HepG2 (cell line): ENCODE measurements around the gene TET3. TPM values are rescaled to one million over a fixed set of nuclear protein-coding genes. Genes with fewer than 3 reads are reported as not detected.

ENCODE experiments used
- AGO2 ChIP-seq: fragments of 200-400 bp; formaldehyde crosslinking; optimal IDR thresholded peaks from 2 replicates; pipeline ENCODE3; 2017; ENCODE audit warnings: mild to moderate bottlenecking, low read depth, low read length, moderate library complexity
- ATF1 ChIP-seq: IDR thresholded peaks from 2 replicates; pipeline ENCODE4 v1.6.1; 2016; ENCODE audit warnings: mild to moderate bottlenecking, control low read depth
- HOXA5 ChIP-seq: sonication (generic); formaldehyde crosslinking; IDR thresholded peaks from 2 replicates; pipeline ENCODE4 v1.4.0; 2020; ENCODE audit warnings: missing genetic modification reagents
- IKZF1 ChIP-seq: fragments of 450-650 bp; IDR thresholded peaks from 2 replicates; pipeline ENCODE4 v1.7.1; 2016
- KMT2A ChIP-seq: sonication (generic); formaldehyde crosslinking; IDR thresholded peaks from 2 replicates; pipeline ENCODE4 v1.4.0; 2020; ENCODE audit warnings: missing genetic modification reagents
- MAF1 ChIP-seq: sonication (generic); formaldehyde crosslinking; IDR thresholded peaks from 2 replicates; pipeline ENCODE4 v1.5.0; 2020; ENCODE audit warnings: missing genetic modification reagents, borderline replicate concordance
- PAF1 ChIP-seq: IDR thresholded peaks from 2 replicates; pipeline ENCODE4 v1.6.1; 2016; ENCODE audit warnings: missing genetic modification reagents, missing compliant biosample characterization
- RARG ChIP-seq: sonication (generic); formaldehyde crosslinking; IDR thresholded peaks from 2 replicates; pipeline ENCODE4 v1.4.0; 2020; ENCODE audit warnings: low read depth, mild to moderate bottlenecking, missing genetic modification reagents
- SP2 ChIP-seq: sonication (generic); formaldehyde crosslinking; IDR thresholded peaks from 2 replicates; pipeline ENCODE4 v1.5.1; 2020; ENCODE audit warnings: mild to moderate bottlenecking, missing genetic modification reagents
- STAG1 ChIP-seq: sonication (generic); formaldehyde crosslinking; IDR thresholded peaks from 2 replicates; pipeline ENCODE4 v1.4.0; 2020; ENCODE audit warnings: missing genetic modification reagents
- XRCC5 ChIP-seq: fragments of 200-400 bp; formaldehyde crosslinking; optimal IDR thresholded peaks from 2 replicates; pipeline ENCODE3; 2017; ENCODE audit warnings: mild to moderate bottlenecking, low read length
- YY1 ChIP-seq: IDR thresholded peaks from 2 replicates; pipeline ENCODE4 v1.6.1; 2011; ENCODE audit warnings: low read length, low read depth, moderate library complexity, mild to moderate bottlenecking; ENCODE audit not compliant: insufficient read depth, insufficient replicate concordance
- ZNF205 ChIP-seq: IDR thresholded peaks from 2 replicates; pipeline ENCODE4 v1.6.1; 2018; ENCODE audit warnings: missing biosample characterization, missing genetic modification reagents
- ZNF230 ChIP-seq: sonication (generic); formaldehyde crosslinking; IDR thresholded peaks from 2 replicates; pipeline ENCODE4 v1.4.0; 2020; ENCODE audit warnings: mild to moderate bottlenecking, missing genetic modification reagents
- ZNF331 ChIP-seq: sonication (generic); formaldehyde crosslinking; IDR thresholded peaks from 2 replicates; pipeline ENCODE4 v1.4.0; 2020; ENCODE audit warnings: missing genetic modification reagents
- ZNF839 ChIP-seq: sonication (generic); formaldehyde crosslinking; IDR thresholded peaks from 2 replicates; pipeline ENCODE4 v1.4.0; 2020; ENCODE audit warnings: missing genetic modification reagents, mild to moderate bottlenecking, borderline replicate concordance
- polyA plus RNA-seq, 8 experiments: library from polyadenylated mRNA; depleted of rRNA in 3 of 8; stranded (reverse) in 7 of 8; unstranded in 1 of 8; fragments of >200 nt; fragmentation: Illumina TruSeq in 4 of 8; extraction: Trizol in 4 of 8; gene quantifications; 2 replicates each; pipeline versions ENCODE4 v1.2.1 to v1.2.3, GENCODE V29; 2011 to 2016; ENCODE audit warnings: low read depth in 4 of 8, missing spikeins in 1 of 8, mixed read lengths in 1 of 8; ENCODE audit not compliant: insufficient read depth in 1 of 8
- total RNA-seq, 5 experiments: library from RNA; depleted of rRNA; stranded (reverse); fragments of >200 nt; fragmentation: Illumina TruSeq; extraction: Trizol; gene quantifications; 2 replicates each; pipeline ENCODE4 v1.2.3, GENCODE V29; 2016; ENCODE audit warnings: low read depth in 1 of 5
- TF ChIP-seq, protein P1 (sequence below): sonication (generic); formaldehyde crosslinking; IDR thresholded peaks from 2 replicates; pipeline ENCODE4 v1.4.0; 2020; ENCODE audit warnings: mild to moderate bottlenecking, missing genetic modification reagents
- TF ChIP-seq, protein P2 (sequence below): sonication (generic); formaldehyde crosslinking; conservative IDR thresholded peaks from 2 replicates; pipeline ENCODE4 v1.4.0; 2020; ENCODE audit warnings: missing genetic modification reagents
- TF ChIP-seq, protein P3 (sequence below): sonication (generic); formaldehyde crosslinking; IDR thresholded peaks from 2 replicates; pipeline ENCODE4 v1.4.0; 2020; ENCODE audit warnings: missing genetic modification reagents, borderline replicate concordance

TET3 gene
- total and polyA plus RNA-seq, 2 of the 13 experiments (the other 11 are each of a cell fraction or from before 2014, with no cell fraction given): 4.3 to 6.8 TPM

DNA sequence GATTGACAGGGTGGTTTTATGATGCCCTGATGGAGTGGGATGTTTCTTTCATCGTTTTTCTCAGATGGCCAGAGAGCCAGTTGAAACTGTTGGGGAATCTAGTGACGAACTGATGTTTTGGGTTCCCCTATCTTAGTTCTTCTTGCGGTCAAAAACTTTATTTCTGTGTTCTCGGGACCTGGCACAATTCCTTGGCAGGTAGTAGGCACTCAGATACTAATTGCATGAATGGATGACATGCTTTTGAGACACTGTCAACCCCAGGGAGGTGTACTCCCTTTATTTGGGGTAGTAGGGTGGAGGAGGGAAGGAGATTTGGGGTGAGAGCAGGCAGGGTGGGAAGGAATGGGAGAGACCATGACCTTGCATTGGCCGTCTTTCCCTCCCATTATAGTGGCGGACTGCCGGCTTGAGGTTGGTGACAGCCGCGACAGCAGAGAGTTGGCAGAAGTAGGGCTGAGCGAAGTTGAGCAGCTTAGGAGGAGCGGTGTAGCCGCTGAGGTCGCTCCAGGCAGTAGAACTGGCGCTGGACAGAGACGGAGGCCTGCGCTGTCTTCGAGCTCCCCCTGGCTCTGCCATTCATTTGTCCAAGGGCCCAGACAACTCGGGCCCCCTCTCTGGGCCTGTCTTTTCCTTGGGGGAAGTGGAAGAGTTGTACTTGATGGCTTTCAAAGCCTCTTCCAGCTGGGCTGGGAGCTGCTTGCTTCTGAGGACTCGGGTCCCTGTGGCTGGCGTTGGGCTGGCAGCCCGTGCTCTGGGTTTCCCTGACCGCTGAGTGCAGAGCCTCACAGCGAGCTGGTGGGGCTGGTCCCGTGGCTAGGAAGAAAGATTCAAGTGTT lies 2.6 kb downstream of the TET3 start (continued):
- TF ChIP-seq ZNF205 (CRISPR knock-in tag): 0 out of 2 replicates have a peak, but pooled peaks have one; percentile 10
- TF ChIP-seq XRCC5: peak; percentile 18
- TF ChIP-seq KMT2A (CRISPR knock-in tag): no peak; the same call in 1 of the 2 replicates
- peak; percentile 52 for TF ChIP-seq STAG1
- TF ChIP-seq IKZF1: no peak
- TF ChIP-seq, protein P1, sequence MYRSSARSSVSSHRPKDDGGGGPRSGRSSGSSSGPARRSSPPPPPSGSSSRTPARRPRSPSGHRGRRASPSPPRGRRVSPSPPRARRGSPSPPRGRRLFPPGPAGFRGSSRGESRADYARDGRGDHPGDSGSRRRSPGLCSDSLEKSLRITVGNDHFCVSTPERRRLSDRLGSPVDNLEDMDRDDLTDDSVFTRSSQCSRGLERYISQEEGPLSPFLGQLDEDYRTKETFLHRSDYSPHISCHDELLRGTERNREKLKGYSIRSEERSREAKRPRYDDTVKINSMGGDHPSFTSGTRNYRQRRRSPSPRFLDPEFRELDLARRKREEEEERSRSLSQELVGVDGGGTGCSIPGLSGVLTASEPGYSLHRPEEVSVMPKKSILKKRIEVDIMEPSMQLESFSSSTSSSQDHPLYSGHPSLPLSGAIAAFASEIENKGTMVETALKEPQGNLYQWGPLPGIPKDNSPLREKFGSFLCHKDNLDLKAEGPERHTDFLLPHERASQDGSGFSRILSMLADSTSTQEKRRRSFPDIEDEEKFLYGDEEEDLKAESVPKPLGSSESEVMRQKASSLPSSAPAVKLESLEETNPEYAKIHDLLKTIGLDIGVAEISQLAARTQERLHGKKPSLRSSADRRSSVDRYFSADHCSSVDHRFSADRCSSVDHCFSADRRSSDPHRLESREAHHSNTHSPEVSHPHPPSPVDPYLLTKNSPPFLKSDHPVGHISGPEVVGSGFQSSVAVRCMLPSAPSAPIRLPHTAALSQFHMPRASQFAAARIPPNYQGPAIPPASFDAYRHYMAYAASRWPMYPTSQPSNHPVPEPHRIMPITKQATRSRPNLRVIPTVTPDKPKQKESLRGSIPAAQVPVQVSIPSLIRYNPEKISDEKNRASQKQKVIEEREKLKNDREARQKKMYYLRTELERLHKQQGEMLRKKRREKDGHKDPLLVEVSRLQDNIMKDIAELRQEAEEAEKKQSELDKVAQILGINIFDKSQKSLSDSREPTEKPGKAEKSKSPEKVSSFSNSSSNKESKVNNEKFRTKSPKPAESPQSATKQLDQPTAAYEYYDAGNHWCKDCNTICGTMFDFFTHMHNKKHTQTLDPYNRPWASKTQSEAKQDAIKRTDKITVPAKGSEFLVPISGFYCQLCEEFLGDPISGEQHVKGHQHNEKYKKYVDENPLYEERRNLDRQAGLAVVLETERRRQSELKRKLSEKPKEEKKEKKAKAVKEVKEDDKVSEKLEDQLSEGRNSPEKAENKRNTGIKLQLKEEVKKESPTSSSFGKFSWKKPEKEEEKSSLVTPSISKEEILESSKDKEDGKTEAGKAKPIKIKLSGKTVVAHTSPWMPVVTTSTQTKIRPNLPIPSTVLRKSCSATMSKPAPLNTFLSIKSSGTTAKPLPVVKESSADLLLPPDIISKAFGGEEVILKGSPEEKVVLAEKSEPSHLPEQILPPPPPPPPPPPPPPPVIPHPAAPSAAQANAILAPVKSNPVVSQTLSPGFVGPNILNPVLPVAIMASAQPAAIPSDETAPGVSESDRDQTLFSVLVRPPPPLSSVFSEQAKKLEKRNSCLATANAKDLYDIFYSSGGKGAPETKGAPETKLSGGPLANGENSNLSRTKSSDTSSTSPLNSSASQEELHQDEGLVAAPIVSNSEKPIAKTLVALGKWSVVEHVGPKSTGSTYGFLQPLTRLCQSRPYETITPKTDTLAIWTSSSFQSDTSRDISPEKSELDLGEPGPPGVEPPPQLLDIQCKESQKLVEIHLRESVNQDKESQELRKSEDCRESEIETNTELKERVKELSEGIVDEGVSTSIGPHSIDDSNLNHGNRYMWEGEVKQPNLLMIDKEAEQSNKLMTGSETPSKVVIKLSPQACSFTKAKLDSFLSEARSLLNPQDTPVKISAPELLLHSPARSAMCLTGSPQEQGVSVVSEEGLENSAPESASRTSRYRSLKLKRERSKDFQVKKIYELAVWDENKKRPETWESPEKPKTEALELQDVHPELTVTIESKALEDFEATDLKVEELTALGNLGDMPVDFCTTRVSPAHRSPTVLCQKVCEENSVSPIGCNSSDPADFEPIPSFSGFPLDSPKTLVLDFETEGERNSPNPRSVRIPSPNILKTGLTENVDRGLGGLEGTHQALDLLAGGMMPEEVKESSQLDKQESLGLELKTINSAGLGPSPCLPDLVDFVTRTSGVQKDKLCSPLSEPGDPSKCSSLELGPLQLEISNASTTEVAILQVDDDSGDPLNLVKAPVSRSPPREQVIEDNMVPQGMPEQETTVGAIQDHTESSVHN (CRISPR knock-in tag): no peak
- TF ChIP-seq HOXA5 (CRISPR knock-in tag): no peak
- TF ChIP-seq MAF1 (CRISPR knock-in tag): no peak
- TF ChIP-seq RARG (CRISPR knock-in tag): no peak
- no peak for TF ChIP-seq ZNF331 (CRISPR knock-in tag)
- TF ChIP-seq, protein P2, sequence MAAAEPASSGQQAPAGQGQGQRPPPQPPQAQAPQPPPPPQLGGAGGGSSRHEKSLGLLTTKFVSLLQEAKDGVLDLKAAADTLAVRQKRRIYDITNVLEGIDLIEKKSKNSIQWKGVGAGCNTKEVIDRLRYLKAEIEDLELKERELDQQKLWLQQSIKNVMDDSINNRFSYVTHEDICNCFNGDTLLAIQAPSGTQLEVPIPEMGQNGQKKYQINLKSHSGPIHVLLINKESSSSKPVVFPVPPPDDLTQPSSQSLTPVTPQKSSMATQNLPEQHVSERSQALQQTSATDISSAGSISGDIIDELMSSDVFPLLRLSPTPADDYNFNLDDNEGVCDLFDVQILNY (CRISPR knock-in tag): no peak
- TF ChIP-seq ATF1: no peak
- peak; percentile 58 for TF ChIP-seq AGO2
- TF ChIP-seq SP2 (CRISPR knock-in tag): 0 out of 2 replicates have a peak, but pooled peaks have one; percentile 21
- no peak for TF ChIP-seq ZNF839 (CRISPR knock-in tag)
- TF ChIP-seq, protein P3, sequence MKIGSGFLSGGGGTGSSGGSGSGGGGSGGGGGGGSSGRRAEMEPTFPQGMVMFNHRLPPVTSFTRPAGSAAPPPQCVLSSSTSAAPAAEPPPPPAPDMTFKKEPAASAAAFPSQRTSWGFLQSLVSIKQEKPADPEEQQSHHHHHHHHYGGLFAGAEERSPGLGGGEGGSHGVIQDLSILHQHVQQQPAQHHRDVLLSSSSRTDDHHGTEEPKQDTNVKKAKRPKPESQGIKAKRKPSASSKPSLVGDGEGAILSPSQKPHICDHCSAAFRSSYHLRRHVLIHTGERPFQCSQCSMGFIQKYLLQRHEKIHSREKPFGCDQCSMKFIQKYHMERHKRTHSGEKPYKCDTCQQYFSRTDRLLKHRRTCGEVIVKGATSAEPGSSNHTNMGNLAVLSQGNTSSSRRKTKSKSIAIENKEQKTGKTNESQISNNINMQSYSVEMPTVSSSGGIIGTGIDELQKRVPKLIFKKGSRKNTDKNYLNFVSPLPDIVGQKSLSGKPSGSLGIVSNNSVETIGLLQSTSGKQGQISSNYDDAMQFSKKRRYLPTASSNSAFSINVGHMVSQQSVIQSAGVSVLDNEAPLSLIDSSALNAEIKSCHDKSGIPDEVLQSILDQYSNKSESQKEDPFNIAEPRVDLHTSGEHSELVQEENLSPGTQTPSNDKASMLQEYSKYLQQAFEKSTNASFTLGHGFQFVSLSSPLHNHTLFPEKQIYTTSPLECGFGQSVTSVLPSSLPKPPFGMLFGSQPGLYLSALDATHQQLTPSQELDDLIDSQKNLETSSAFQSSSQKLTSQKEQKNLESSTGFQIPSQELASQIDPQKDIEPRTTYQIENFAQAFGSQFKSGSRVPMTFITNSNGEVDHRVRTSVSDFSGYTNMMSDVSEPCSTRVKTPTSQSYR (CRISPR knock-in tag): no peak
- no peak for TF ChIP-seq YY1
- TF ChIP-seq ZNF230 (CRISPR knock-in tag): 0 out of 2 replicates have a peak, but pooled peaks have one; percentile 43
- TF ChIP-seq PAF1: no peak
